ENCODE data around the gene CEP20. TPM values are rescaled to one million over a fixed set of nuclear protein-coding genes. Genes with fewer than 3 reads are reported as not detected.

CEP20 gene
- total and polyA plus RNA-seq, 2 experiments from 2014 or later, result 20.5 to 39.8 TPM

GRCh38 chr16:15880434-15881308 lies 7.7 kb downstream of the CEP20 start:
- H3K4me3 ChIP-seq, result no peak overlapping the region
- no peaks in the 10 kb centered on the region for H4K20me1 ChIP-seq (ENCODE audit: insufficient read depth, poor library complexity, severe bottlenecking)
- TF ChIP-seq EZH2 (IDR thresholded peaks at IDR 0.05; ENCODE audit: borderline replicate concordance), result no peak
- no peaks in the 10 kb centered on the region for H3K27me3 ChIP-seq
- no peak overlapping the region for H3K27ac ChIP-seq
- H2AFZ ChIP-seq, result no peak overlapping the region
- no peaks in the 10 kb centered on the region for H3K4me1 ChIP-seq (ENCODE audit: insufficient read depth)
- H3K9me3 ChIP-seq (ENCODE audit: low read depth), result no peaks in the 10 kb centered on the region
- H3K4me2 ChIP-seq, result no peak overlapping the region
- WGBS (ENCODE audit: low lambda C conversion rate, missing lambda C conversion rate), result 92% methylated on average over 5 of the region's 5 CpGs
- DNase-seq (ENCODE audit: low spot score), result no peak
- no peaks in the 10 kb centered on the region for H3K36me3 ChIP-seq (replicated peaks; ENCODE audit: insufficient read depth, low read depth)
- H3K9me2 ChIP-seq (replicated peaks; ENCODE audit: insufficient read depth), result no peaks in the 10 kb centered on the region
- H3K79me2 ChIP-seq, result peaks cover 23% of the 10 kb centered on the region

GRCh38 chr16:15879255-15879811 lies 9.1 kb downstream of the CEP20 start:
- Histone ChIP-seq H3K9me3 (ENCODE audit: low read depth) (no peaks in the 10 kb centered on the region), H3K9me2 (replicated peaks; ENCODE audit: insufficient read depth) (no peaks in the 10 kb centered on the region), H3K79me2 (peaks cover 11% of the 10 kb centered on the region), H3K36me3 (replicated peaks; ENCODE audit: insufficient read depth, low read depth) (no peaks in the 10 kb centered on the region), H3K4me1 (ENCODE audit: insufficient read depth) (no peaks in the 10 kb centered on the region), H3K27ac (no peak overlapping the region), H3K27me3 (no peaks in the 10 kb centered on the region), H3K4me3 (no peak overlapping the region), H2AFZ (no peak overlapping the region), H3K4me2 (no peak overlapping the region), H4K20me1 (ENCODE audit: insufficient read depth, poor library complexity, severe bottlenecking) (no peaks in the 10 kb centered on the region)
- DNase-seq (ENCODE audit: low spot score), result no peak
- TF ChIP-seq EZH2phosphoT487 (IDR thresholded peaks at IDR 0.05; ENCODE audit: low read depth, severe bottlenecking, unreplicated experiment), result no peak
- no peak for TF ChIP-seq EZH2 (IDR thresholded peaks at IDR 0.05; ENCODE audit: borderline replicate concordance)
- no peak for TF ChIP-seq CTCF (IDR thresholded peaks at IDR 0.05; ENCODE audit: poor library complexity)
- WGBS (ENCODE audit: low lambda C conversion rate, missing lambda C conversion rate), result 90% methylated on average over 2 of the region's 2 CpGs

- Histone ChIP-seq H3K27ac (no peak overlapping the region), H3K36me3 (replicated peaks; ENCODE audit: insufficient read depth, low read depth) (no peaks in the 10 kb centered on the region), H2AFZ (no peak overlapping the region), H3K4me2 (no peak overlapping the region), H3K79me2 (peaks cover 2% of the 10 kb centered on the region), H3K4me1 (ENCODE audit: insufficient read depth) (no peaks in the 10 kb centered on the region), H3K9me2 (replicated peaks; ENCODE audit: insufficient read depth) (no peaks in the 10 kb centered on the region), H3K4me3 (no peak overlapping the region), H3K9me3 (ENCODE audit: low read depth) (no peaks in the 10 kb centered on the region), H3K27me3 (no peaks in the 10 kb centered on the region), H4K20me1 (ENCODE audit: insufficient read depth, poor library complexity, severe bottlenecking) (no peaks in the 10 kb centered on the region)
- 91% methylated on average over 5 of the region's 5 CpGs for WGBS (ENCODE audit: low lambda C conversion rate, missing lambda C conversion rate)
- no peak for DNase-seq (ENCODE audit: low spot score)
- no peak for TF ChIP-seq CTCF (IDR thresholded peaks at IDR 0.05; ENCODE audit: poor library complexity)
- no peak for TF ChIP-seq EZH2 (IDR thresholded peaks at IDR 0.05; ENCODE audit: borderline replicate concordance)
- TF ChIP-seq EZH2phosphoT487 (IDR thresholded peaks at IDR 0.05; ENCODE audit: low read depth, severe bottlenecking, unreplicated experiment), result no peak
Observed at GRCh38 chr16:15876503-15876902, 11.9 kb downstream of the CEP20 start.

- H3K4me2 ChIP-seq, result no peak overlapping the region
- peak; percentile 77 for DNase-seq (ENCODE audit: low spot score)
- WGBS (ENCODE audit: low lambda C conversion rate, missing lambda C conversion rate), result 62% methylated on average over 7 of the region's 7 CpGs
Observed at GRCh38 chr16:15874745-15875314, 13.6 kb downstream of the CEP20 start.

More at GRCh38 chr16:15874745-15875314, 13.6 kb downstream of the CEP20 start:
- H3K4me3 ChIP-seq, result no peak overlapping the region
- peaks cover 2% of the 10 kb centered on the region for H3K79me2 ChIP-seq
- peak; percentile 65 for TF ChIP-seq CTCF (IDR thresholded peaks at IDR 0.05; ENCODE audit: poor library complexity)
- TF ChIP-seq EZH2phosphoT487 (IDR thresholded peaks at IDR 0.05; ENCODE audit: low read depth, severe bottlenecking, unreplicated experiment), result no peak
- H3K9me3 ChIP-seq (ENCODE audit: low read depth), result no peaks in the 10 kb centered on the region
- no peaks in the 10 kb centered on the region for H4K20me1 ChIP-seq (ENCODE audit: insufficient read depth, poor library complexity, severe bottlenecking)
- H3K9me2 ChIP-seq (replicated peaks; ENCODE audit: insufficient read depth), result no peaks in the 10 kb centered on the region
- no peaks in the 10 kb centered on the region for H3K4me1 ChIP-seq (ENCODE audit: insufficient read depth)
- H3K36me3 ChIP-seq (replicated peaks; ENCODE audit: insufficient read depth, low read depth), result no peaks in the 10 kb centered on the region
- no peak overlapping the region for H2AFZ ChIP-seq
- H3K27me3 ChIP-seq, result no peaks in the 10 kb centered on the region
- no peak overlapping the region for H3K27ac ChIP-seq
